OCI-LY7 (cell line): Measurements from ENCODE around the gene FUT8.

ENCODE experiments used
- CTCF ChIP-seq: fragments of 200-600 bp; sonication (generic); conservative IDR thresholded peaks from 2 replicates; pipeline ENCODE4 v1.5.1; 2014; ENCODE audit warnings: mild to moderate bottlenecking, antibody characterized with exemption, low read length, moderate library complexity, mixed read lengths
- EZH2phosphoT487 ChIP-seq: fragments of 200-600 bp; sonication (generic); IDR thresholded peaks from 2 replicates; pipeline ENCODE4 v1.6.1; 2018; ENCODE audit warnings: low read depth, borderline replicate concordance, mild to moderate bottlenecking, mixed run types, antibody characterized with exemption, low read length, moderate library complexity, mixed read lengths

GRCh38 chr14:65632487-65632886 lies 220.0 kb downstream of the FUT8 start:
- TF ChIP-seq CTCF, result no peak
- no peak for TF ChIP-seq EZH2phosphoT487
